ENCODE measurements around the gene CTNNB1. TPM values are rescaled to one million over a fixed set of nuclear protein-coding genes. Genes with fewer than 3 reads are reported as not detected.

Gene CTNNB1
- total and polyA plus RNA-seq, 4 donors = 63.3 to 265 (median 151) TPM

- TF ChIP-seq FOXA1 (IDR thresholded peaks at IDR 0.05) (no peak), REST (IDR thresholded peaks at IDR 0.05) (no peak), GABPA (IDR thresholded peaks at IDR 0.05 in 1 of 2, conservative IDR thresholded peaks at IDR 0.05 in 1 of 2) (no peak), HNF4G (IDR thresholded peaks at IDR 0.05) (no peak), SP1 (IDR thresholded peaks at IDR 0.05) (no peak), ZBTB33 (IDR thresholded peaks at IDR 0.05) (no peak), JUND (IDR thresholded peaks at IDR 0.05) (no peak), YY1 (IDR thresholded peaks at IDR 0.05) (no peak), RAD21 (IDR thresholded peaks at IDR 0.05) (no peak), FOXA2 (IDR thresholded peaks at IDR 0.05) (no peak), RXRA (IDR thresholded peaks at IDR 0.05) (no peak), HNF4A (conservative IDR thresholded peaks at IDR 0.05) (no peak), EGR1 (IDR thresholded peaks at IDR 0.05; ENCODE audit: low read depth in 2 of 2) (no peak)
- TF ChIP-seq, protein P1, sequence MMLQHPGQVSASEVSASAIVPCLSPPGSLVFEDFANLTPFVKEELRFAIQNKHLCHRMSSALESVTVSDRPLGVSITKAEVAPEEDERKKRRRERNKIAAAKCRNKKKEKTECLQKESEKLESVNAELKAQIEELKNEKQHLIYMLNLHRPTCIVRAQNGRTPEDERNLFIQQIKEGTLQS (IDR thresholded peaks at IDR 0.05) = no peak
- TF ChIP-seq, protein P2, sequence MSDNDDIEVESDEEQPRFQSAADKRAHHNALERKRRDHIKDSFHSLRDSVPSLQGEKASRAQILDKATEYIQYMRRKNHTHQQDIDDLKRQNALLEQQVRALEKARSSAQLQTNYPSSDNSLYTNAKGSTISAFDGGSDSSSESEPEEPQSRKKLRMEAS (IDR thresholded peaks at IDR 0.05) = no peak
- TF ChIP-seq, protein P3, sequence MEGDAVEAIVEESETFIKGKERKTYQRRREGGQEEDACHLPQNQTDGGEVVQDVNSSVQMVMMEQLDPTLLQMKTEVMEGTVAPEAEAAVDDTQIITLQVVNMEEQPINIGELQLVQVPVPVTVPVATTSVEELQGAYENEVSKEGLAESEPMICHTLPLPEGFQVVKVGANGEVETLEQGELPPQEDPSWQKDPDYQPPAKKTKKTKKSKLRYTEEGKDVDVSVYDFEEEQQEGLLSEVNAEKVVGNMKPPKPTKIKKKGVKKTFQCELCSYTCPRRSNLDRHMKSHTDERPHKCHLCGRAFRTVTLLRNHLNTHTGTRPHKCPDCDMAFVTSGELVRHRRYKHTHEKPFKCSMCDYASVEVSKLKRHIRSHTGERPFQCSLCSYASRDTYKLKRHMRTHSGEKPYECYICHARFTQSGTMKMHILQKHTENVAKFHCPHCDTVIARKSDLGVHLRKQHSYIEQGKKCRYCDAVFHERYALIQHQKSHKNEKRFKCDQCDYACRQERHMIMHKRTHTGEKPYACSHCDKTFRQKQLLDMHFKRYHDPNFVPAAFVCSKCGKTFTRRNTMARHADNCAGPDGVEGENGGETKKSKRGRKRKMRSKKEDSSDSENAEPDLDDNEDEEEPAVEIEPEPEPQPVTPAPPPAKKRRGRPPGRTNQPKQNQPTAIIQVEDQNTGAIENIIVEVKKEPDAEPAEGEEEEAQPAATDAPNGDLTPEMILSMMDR (IDR thresholded peaks at IDR 0.05; ENCODE audit: low read depth, low read length, missing input control) = no peak
- Histone ChIP-seq H3K4me3 (ENCODE audit: low read depth in 1 of 3, low read length in 3 of 3) (no peak overlapping the region), H3K36me3 (ENCODE audit: control insufficient read depth in 4 of 4, insufficient read depth in 3 of 4, low read depth in 1 of 4, low read length in 3 of 4) (peaks cover 2 to 15% (median 10%) of the 10 kb centered on the region in 4 donors)
Measured at GRCh38 chr3:41244620-41245336, 45.5 kb downstream of the CTNNB1 start.

More at GRCh38 chr3:41244620-41245336, 45.5 kb downstream of the CTNNB1 start:
- Histone ChIP-seq H3K27me3 (ENCODE audit: control insufficient read depth in 4 of 4, insufficient read depth in 4 of 4, low read length in 3 of 4) (no peaks in the 10 kb centered on the region), H3K27ac (ENCODE audit: low read depth in 1 of 2, low read length in 2 of 2) (no peak overlapping the region), H3K4me1 (ENCODE audit: control insufficient read depth in 4 of 4, insufficient read depth in 4 of 4, low read length in 3 of 4) (no peaks in the 10 kb centered on the region), H3K9ac (ENCODE audit: low read depth in 1 of 2, low read length in 2 of 2) (no peak overlapping the region), H3K9me3 (ENCODE audit: control insufficient read depth in 4 of 4, low read length in 3 of 4) (no peaks in the 10 kb centered on the region)
- DNase-seq (ENCODE audit: low spot score) = no peak
- 88% methylated on average over 6 of the region's 6 CpGs for WGBS
